T-helper 2 cell treated with Interferon-gamma antibody and Interleukin-4, amounts not matched to agents 5 μg/mL and 100 μg/mL, for 36 hours (primary cell): Measurements from ENCODE around the gene TGFBR1.
"Not testable (repeated sequence)": the region's sequence is repeated elsewhere in the genome, so short reads cannot be mapped to it uniquely, and the experiment has no call there.

ENCODE experiments used
- DNase-seq: peaks from one replicate; pipeline ENCODE4 v3.0.0; 2021; ENCODE audit warnings: low spot score
- H3K27ac Mint-ChIP-seq: one replicate; pipeline ENCODE4 v1.8.0; 2021; ENCODE audit warnings: mild to moderate bottlenecking, mixed read lengths
- H3K27me3 Mint-ChIP-seq: one replicate; pipeline ENCODE4 v1.8.0; 2021; ENCODE audit warnings: low read depth, mixed read lengths
- H3K36me3 Mint-ChIP-seq: one replicate; pipeline ENCODE4 v1.8.0; 2021; ENCODE audit warnings: low read depth, mixed read lengths
- H3K4me1 Mint-ChIP-seq: one replicate; pipeline ENCODE4 v1.8.0; 2021; ENCODE audit warnings: low read depth, mixed read lengths
- H3K4me3 Mint-ChIP-seq: one replicate; pipeline ENCODE4 v1.8.0; 2022; ENCODE audit warnings: mild to moderate bottlenecking, moderate library complexity, mixed read lengths
- H3K9me3 Mint-ChIP-seq: one replicate; pipeline ENCODE4 v1.8.0; 2021; ENCODE audit warnings: mixed read lengths

Gene TGFBR1

GRCh38 chr9:99090336-99091130 lies 14.4 kb upstream of the TGFBR1 start:
- H3K4me3 Mint-ChIP-seq = no peak overlapping the region
- H3K36me3 Mint-ChIP-seq = peaks cover 17% of the 10 kb centered on the region
- H3K9me3 Mint-ChIP-seq = peaks cover 20% of the 10 kb centered on the region
- peaks cover 4% of the 10 kb centered on the region for H3K27me3 Mint-ChIP-seq
- peaks cover 42% of the 10 kb centered on the region for H3K4me1 Mint-ChIP-seq
- no peak for DNase-seq
- H3K27ac Mint-ChIP-seq = no peak overlapping the region

DNA sequence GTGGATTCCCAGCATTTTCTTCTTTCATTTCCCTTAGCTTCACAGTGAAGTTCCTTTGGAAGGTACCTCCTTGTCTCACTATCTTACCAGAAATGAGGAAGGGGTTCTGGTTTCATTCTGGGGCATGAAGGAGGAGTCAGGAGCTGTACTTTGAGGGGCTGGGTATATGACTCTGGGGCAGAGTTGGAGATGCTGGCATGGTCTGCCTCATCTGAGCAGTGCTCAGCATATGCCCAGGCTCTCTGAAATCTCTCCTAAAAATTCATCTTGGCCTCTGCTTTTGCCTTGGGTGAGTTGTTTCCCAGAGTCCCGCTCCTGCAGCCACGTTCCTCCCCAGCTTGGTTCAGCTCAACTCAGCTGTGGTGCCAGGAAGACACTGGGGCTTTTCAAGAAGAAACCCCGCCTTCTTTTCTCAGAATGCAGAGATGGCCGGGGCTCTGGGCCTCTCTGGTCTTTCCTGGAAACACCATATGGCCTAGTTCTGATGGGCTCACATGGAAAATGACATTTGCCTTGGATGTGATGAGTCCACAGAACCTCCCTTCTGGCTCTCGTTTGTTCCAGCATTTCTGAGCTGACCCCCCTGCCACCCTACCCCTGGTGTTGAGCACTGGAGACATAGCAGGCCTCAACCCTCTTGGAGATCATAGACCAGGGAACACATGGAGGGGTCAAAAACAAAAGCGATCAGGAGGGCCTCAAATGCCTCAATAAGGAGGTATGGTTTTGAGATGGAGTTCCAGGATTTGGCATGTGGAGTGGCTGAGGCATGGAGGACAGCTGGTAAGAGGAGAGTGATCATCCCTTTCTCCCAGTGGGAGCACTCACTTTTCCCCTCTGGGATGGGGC lies 12.0 kb upstream of the TGFBR1 start:
- peak overlapping the region; percentile 67 for H3K4me3 Mint-ChIP-seq
- peaks cover 10% of the 10 kb centered on the region for H3K27me3 Mint-ChIP-seq
- peak; percentile 55 for DNase-seq
- peaks cover 17% of the 10 kb centered on the region for H3K36me3 Mint-ChIP-seq
- H3K27ac Mint-ChIP-seq = peak overlapping the region; percentile 88
- H3K9me3 Mint-ChIP-seq = peaks cover 23% of the 10 kb centered on the region
- peaks cover 54% of the 10 kb centered on the region for H3K4me1 Mint-ChIP-seq

DNA sequence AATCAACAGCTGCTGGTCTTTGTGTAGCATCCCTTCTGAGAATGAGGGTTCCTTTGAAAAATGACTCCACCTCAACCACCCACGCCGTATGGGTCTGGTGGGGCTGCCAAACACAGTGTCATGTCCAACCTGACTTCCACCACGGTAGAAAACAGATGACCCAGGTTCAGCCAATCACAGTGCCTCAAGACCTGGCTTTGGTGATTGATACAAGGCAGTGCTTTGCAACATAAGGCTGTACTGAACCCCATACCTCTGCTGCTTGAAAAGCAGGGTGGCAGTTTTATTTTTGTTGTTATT lies 11.5 kb upstream of the TGFBR1 start:
- peaks cover 17% of the 10 kb centered on the region for H3K36me3 Mint-ChIP-seq
- no peak overlapping the region for H3K4me3 Mint-ChIP-seq
- peaks cover 26% of the 10 kb centered on the region for H3K9me3 Mint-ChIP-seq
- DNase-seq = peak; percentile 23
- peaks cover 6% of the 10 kb centered on the region for H3K27me3 Mint-ChIP-seq
- peak overlapping the region; percentile 88 for H3K27ac Mint-ChIP-seq
- peaks cover 57% of the 10 kb centered on the region for H3K4me1 Mint-ChIP-seq

- DNase-seq = no peak
- H3K9me3 Mint-ChIP-seq = peaks cover 27% of the 10 kb centered on the region
- H3K27me3 Mint-ChIP-seq = peaks cover 8% of the 10 kb centered on the region
- H3K27ac Mint-ChIP-seq = no peak overlapping the region
- no peak overlapping the region for H3K4me3 Mint-ChIP-seq
- H3K36me3 Mint-ChIP-seq = peaks cover 20% of the 10 kb centered on the region
- peaks cover 61% of the 10 kb centered on the region for H3K4me1 Mint-ChIP-seq
Observed at GRCh38 chr9:99095565-99095964, 9.3 kb upstream of the TGFBR1 start.

GRCh38 chr9:99096409-99096808 lies 8.5 kb upstream of the TGFBR1 start:
- H3K36me3 Mint-ChIP-seq = peaks cover 16% of the 10 kb centered on the region
- no peak for DNase-seq
- peaks cover 56% of the 10 kb centered on the region for H3K4me1 Mint-ChIP-seq
- H3K27me3 Mint-ChIP-seq = peaks cover 8% of the 10 kb centered on the region
- H3K9me3 Mint-ChIP-seq = peaks cover 26% of the 10 kb centered on the region
- no peak overlapping the region for H3K4me3 Mint-ChIP-seq
- H3K27ac Mint-ChIP-seq = no peak overlapping the region

DNA sequence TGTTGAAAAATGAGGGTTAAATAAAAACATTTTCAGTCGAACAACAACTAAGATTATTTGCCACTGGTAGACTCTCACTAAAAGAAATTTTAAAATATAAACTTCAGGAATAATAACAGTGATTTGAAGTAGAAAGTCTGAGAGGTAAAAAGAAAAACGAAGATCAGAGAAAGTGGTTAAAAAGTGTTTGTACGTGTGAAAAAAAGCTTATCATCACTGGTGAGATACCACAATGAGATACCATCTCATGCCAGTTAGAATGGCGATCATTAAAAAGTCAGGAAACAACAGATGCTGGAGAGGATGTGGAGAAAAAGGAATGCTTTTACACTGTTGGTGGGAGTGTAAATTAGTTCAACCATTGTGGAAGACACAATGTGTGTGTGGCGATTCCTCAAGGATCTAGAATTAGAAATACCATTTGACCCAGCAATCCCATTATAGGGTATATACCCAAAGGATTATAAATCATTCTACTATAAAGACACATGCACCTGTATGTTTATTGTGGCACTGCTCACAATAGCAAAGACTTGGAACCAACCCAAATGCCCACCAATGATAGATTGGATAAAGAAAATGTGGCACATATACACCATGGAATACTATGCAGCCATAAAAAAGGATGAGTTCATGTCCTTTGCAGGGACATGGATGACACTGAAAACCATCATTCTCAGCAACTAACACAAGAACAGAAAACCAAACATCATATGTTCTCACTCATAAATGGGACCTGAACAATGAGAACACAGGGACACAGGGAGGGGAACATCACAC lies 4.9 kb upstream of the TGFBR1 start:
- not testable (repeated sequence) for DNase-seq, H3K27me3 Mint-ChIP-seq, H3K27ac Mint-ChIP-seq, H3K36me3 Mint-ChIP-seq, H3K4me3 Mint-ChIP-seq
- H3K9me3 Mint-ChIP-seq = peaks cover 21% of the 10 kb centered on the region
- H3K4me1 Mint-ChIP-seq = peaks cover 55% of the 10 kb centered on the region

GRCh38 chr9:99101271-99101670 lies 3.6 kb upstream of the TGFBR1 start:
- DNase-seq = no peak
- H3K27ac Mint-ChIP-seq = no peak overlapping the region
- H3K36me3 Mint-ChIP-seq = peaks cover 11% of the 10 kb centered on the region
- H3K4me3 Mint-ChIP-seq = no peak overlapping the region
- peaks cover 8% of the 10 kb centered on the region for H3K27me3 Mint-ChIP-seq
- peaks cover 21% of the 10 kb centered on the region for H3K9me3 Mint-ChIP-seq
- peaks cover 48% of the 10 kb centered on the region for H3K4me1 Mint-ChIP-seq

DNA sequence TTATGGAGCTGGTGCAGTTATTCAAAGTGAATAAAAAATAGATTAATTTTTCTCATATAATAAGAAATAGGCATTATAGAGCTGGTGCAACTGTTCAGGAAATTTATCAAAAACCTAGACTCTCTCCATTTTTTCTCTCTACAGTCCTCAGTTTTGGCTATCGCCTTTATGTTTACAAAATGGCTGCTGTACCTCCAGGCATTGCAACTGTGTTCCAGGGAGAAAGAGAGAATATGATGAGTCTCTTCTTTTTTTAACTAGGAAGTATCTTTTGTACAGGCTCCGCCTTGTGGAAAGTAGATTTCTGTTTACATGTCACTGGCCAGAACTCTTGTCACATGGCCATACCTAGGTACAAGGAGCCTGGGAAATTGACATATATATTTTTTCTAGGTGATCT lies 3.1 kb upstream of the TGFBR1 start:
- peaks cover 13% of the 10 kb centered on the region for H3K36me3 Mint-ChIP-seq
- peaks cover 45% of the 10 kb centered on the region for H3K4me1 Mint-ChIP-seq
- no peak overlapping the region for H3K27ac Mint-ChIP-seq

GRCh38 chr9:99103054-99103895 lies 1.6 kb upstream of the TGFBR1 start:
- peaks cover 21% of the 10 kb centered on the region for H3K36me3 Mint-ChIP-seq
- peaks cover 50% of the 10 kb centered on the region for H3K4me1 Mint-ChIP-seq
- DNase-seq = no peak
- H3K27ac Mint-ChIP-seq = peak overlapping the region; percentile 92
- H3K9me3 Mint-ChIP-seq = peaks cover 15% of the 10 kb centered on the region
- peak overlapping the region; percentile 87 for H3K4me3 Mint-ChIP-seq
- peaks cover 2% of the 10 kb centered on the region for H3K27me3 Mint-ChIP-seq

More for the DNA sequence above, 3.1 kb upstream of the TGFBR1 start:
- peaks cover 4% of the 10 kb centered on the region for H3K27me3 Mint-ChIP-seq
- DNase-seq = no peak
- no peak overlapping the region for H3K4me3 Mint-ChIP-seq
- peaks cover 21% of the 10 kb centered on the region for H3K9me3 Mint-ChIP-seq

GRCh38 chr9:99103901-99104458 lies 933 bp upstream of the TGFBR1 start:
- DNase-seq = peak; percentile 10
- Mint-ChIP-seq H3K4me1 (peaks cover 57% of the 10 kb centered on the region), H3K4me3 (peak overlapping the region; percentile 87), H3K27ac (peak overlapping the region; percentile 92), H3K36me3 (peaks cover 27% of the 10 kb centered on the region), H3K9me3 (peaks cover 10% of the 10 kb centered on the region), H3K27me3 (peaks cover 2% of the 10 kb centered on the region)

- H3K27ac Mint-ChIP-seq = peak overlapping the region; percentile 71
- peak; percentile 73 for DNase-seq
- H3K9me3 Mint-ChIP-seq = no peaks in the 10 kb centered on the region
- peak overlapping the region; percentile 84 for H3K4me3 Mint-ChIP-seq
- H3K27me3 Mint-ChIP-seq = no peaks in the 10 kb centered on the region
- H3K36me3 Mint-ChIP-seq = peaks cover 34% of the 10 kb centered on the region
- H3K4me1 Mint-ChIP-seq = peaks cover 61% of the 10 kb centered on the region
Observed at GRCh38 chr9:99105152-99106043, 485 bp downstream of the TGFBR1 start.

GRCh38 chr9:99106044-99106375 lies 1.1 kb downstream of the TGFBR1 start:
- no peak for DNase-seq
- Mint-ChIP-seq H3K4me1 (peaks cover 62% of the 10 kb centered on the region), H3K36me3 (peaks cover 36% of the 10 kb centered on the region), H3K27ac (peak overlapping the region; percentile 71), H3K27me3 (no peaks in the 10 kb centered on the region), H3K4me3 (peak overlapping the region; percentile 84), H3K9me3 (no peaks in the 10 kb centered on the region)
